CD4-positive, alpha-beta T cell treated with Interleukin-1 beta for 1 hour (primary cell): ENCODE data around the gene IQSEC3.
"Not testable (repeated sequence)": the region's sequence is repeated elsewhere in the genome, so short reads cannot be mapped to it uniquely, and the experiment has no call there.

Source experiments
- DNase-seq, 2 donors: peaks; one replicate each; pipeline ENCODE4 v3.0.0-alpha.2; 2020 to 2022

The IQSEC3 gene

DNA sequence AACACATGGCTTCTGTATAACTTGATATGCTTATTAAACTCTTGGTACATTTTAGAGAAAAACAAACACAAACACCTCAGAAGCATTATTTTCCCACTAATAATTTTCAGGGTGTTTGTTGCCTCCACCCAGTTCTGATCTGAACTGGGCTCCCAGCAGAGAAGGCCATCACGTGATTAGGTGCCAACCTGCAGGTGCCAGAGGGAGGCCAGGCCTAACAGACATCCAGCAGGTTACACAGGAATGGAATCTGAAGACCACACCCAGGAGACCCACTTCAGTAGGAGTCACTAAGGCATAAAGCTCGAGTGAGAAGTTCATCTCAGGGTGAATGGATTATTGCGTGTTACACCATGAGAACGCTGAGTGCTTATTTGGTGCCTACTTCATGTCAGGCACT, 138.5 kb downstream of the IQSEC3 start:
- DNase-seq = no peak

DNA sequence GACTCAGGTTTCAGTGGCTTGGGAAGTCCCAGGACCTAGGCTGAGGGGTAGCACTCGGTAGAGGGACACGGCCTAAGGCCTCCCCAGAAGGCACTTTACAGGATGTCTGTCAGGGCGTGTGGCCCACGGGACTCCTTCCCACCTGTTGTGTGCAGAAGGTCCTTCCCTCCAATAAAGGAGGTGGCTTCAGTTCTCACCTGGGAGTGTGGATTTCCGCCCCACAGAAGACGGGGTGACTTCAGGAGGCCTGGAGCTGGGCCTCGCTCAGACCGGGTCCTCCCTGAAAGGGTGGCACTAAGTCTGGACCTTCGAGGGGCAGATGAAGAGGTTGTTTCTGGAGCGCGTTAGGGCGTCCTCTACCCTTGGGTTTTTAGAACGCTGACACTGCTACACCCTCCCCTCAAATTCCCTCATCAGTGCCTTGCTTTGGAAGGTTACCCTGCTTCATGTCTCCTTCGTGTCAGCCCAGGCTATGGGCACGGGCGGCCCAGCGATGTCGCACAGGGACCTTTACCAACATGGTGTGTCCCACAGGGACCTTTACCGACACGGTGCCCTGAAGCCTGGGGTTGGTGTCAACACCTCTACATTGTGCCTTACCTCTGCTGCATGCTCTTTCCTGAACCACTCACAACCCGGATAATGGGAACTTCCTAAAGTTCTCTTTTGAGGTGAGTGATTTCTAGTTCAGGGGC, 140.3 kb downstream of the IQSEC3 start:
- DNase-seq = no peak

DNA sequence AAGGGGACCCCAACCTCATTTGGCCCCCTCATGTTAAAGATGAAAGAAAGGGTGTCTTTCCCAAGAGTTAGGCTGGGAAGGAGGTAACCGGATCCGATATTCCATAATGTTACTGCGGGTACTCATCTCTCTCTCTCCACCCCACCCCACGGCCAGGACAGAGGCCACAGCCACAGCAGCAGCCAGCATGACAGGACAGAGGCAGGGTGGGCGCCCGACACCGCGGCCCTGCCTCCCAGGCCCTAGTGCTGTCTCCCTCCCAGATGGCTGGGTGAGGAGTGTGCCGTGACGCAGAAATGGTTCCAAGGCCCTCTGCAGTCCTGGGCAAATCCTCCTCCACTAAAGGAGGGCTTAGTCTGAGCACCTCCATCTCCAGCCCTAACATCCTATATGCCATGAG, 141.2 kb downstream of the IQSEC3 start:
- no peak for DNase-seq

DNA sequence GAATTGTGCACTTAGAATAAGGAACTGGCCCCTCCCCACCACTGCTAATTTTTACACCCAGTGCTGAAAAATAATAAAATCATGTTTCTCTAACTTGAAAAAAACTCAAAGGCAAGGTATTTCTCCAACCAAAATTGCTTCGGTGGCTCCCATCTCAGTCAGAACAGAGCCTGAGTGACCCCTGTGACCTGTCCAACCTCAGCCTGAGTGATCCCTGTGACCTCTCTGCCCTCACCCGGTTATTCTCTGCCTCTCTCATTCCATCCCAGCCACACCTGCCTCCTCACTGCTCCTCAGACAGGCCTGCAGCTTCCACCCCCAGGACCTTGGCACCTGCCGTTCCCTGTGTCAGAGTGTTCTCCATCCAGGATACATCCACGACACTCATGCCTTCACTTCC, 142.2 kb downstream of the IQSEC3 start:
- DNase-seq = no peak

DNA sequence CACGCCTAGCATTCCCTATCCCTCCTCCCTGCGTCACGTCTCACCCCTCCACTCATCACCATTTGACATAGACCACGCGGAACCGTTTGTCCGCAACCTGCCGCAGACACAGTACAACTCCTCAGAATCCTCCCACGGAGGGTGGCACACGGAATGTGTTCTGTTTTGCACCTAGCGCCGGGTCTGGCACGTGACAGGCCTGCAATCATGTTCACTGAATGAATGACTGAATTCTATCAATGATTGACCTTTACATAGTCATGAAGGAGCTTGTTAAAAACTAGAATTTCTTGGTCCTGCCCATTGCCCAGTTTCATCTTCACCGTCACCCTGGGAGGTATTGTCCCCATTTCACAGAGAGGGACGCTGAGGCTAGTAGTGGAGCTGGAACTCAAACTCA, 142.7 kb downstream of the IQSEC3 start:
- no peak for DNase-seq

DNA sequence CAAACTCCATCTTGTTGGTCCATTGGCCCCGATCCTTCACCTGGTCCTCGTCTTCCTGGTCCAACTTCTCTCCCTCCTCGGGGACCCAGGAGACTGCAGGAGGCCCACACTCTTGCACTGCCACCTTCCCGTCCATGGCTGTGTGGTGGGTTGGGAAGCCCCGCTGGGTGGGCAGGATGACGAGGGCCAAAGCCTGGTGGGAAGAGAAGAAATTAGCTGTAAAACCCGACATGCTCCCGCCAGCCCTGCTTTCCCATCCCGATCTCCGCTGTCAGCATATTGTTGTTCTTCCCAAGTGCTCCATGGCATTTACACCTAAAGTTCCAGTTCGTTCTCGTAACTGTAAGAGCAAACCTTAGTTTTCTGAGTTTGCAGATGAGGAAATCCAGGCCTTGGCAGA, 143.3 kb downstream of the IQSEC3 start:
- no peak for DNase-seq

DNA sequence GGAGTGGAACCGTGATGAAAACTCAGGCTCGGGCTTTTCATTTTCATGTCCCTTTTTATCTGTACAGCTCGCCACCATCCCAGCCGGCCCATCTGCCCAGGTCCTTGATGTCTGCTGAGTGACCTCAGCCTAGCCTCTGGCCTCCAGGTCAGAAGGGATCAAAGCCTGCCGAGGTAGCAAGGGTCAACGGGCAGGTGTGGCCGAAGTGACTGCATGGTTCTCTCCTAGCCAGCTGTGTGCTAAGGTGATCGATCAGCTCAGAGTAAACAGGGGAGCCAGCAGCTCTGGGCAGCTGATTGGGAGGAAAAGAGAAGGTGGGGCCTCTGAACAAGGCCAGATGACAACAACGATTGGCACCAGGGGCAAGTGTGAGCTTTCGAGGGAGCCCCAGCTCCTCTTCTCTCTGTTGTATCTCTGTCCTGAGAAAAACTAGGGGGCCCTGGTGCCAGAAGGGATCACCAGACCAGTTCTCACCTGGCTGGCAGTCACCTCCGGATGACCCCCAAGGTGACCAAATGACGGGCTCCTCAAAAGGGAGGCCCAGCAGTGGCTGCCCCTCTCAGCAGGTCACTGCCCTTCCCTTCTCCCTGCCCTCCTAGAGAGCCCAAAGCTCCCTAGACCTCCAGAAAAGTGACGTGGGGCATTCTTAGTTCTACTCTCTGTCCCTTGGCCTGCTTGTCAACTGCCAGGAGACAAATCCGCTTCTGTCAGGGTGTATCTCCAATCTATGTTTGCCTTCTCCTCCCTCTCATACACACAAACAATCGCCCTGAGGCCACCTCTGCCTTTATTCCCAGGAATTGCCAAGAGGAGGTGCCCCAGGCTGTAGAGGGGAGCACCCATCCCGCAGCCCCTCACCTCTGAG, 143.9 kb downstream of the IQSEC3 start:
- DNase-seq = no peak

DNA sequence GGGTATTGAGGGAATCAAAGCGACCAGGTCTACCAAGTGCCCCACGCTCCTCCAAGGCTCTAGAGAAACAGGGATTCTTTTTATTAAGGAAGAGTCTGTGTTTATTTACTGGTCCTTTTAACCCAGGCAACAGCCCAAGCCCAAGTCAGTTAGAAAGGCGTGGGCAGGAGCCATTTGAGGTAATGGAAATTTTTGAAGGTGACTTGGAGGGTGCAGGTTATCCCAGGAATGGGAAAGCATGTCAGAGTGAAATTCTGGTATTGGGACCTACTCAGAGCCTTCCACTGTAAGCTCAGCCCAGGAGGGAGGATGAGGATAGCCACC, 144.5 kb downstream of the IQSEC3 start:
- no peak for DNase-seq

DNA sequence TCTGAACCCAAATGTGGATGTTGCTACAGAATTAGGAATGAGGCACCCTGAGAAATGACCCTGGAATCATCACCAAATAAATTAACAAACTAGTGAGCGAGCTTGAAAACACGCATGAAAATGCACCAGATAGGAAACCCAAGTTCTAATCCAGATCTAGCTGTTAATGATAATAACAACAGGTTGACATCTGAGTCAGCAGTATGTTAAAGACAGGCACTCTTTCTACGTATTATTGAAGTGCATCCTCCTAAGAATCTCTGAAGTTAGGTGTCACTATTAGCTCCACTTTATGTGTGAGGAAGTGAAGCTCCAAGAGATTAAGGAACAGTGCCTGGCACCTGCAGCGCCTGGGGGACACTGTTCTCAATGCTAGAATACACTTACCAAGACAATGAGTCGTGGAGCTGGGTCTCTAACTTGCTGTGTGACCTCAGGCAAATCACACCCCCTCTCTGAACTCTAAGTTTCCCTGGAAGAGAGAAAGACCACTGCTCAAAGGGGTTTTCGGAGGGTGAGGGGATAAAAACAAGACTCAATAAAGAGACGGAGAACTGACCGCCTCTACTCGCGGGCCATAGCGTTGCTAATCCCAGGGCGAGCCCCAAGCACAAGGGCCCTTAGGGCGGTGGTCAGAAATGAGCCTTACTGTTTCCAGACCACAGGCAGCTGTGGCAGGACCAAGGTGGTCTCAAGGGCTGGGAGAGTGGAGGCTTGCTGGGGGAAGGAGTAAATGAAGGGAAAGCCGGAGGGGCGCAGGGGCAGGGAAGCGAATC, 145.3 kb downstream of the IQSEC3 start:
- DNase-seq = no peak

DNA sequence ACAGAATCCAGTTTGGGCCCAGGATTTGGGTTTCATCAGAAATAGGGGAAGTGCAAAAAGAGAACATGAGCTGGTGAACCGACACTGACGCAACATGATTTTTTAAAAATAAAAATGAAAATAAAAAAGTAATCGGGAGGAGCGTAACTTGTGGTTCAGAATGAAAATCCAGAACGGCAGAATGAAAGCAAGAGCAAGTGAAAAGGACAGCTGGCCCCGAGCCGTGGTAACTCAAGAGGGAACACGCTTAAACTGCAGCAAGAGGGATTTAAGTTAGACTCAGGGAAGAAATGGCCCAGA, 145.8 kb downstream of the IQSEC3 start:
- DNase-seq = no peak

DNA sequence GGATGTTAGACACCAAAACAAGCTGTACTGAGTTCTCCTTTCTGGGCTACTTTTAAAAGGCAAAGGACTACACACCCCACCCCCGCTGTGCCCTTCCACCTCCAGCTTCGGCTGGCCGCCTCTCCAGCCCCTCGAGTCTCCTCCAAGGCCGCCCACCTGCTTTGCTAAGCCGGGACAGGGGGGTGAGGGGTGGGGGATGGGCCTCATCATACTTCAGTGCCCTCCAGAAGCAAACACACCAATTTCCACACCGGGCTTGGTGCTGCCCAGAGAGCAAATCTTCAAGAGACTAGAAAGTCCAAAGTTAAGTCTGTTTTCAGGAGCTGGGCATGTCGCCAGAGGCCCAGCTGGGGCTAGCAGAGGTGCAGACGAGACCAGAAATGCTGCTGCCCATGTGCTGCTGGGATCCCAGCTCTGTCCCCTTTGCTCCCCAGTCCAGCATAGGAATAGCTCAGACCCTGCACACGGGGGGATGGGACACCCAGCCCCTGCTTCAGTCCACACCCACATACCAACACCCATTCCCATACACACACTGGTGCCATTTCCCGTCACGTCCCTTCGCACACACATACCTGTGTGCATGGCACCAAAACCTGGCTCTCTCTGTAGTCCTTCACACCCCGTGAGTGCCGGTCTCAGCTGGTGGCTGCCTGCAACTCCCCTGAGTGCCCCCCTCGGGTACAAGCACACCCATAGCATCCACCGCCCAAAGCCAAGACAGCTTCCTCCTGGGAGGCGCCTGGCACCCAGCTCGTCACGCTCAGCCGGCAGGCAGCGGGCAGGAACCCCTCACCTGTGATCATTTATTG, 146.4 kb downstream of the IQSEC3 start:
- no peak for DNase-seq

DNA sequence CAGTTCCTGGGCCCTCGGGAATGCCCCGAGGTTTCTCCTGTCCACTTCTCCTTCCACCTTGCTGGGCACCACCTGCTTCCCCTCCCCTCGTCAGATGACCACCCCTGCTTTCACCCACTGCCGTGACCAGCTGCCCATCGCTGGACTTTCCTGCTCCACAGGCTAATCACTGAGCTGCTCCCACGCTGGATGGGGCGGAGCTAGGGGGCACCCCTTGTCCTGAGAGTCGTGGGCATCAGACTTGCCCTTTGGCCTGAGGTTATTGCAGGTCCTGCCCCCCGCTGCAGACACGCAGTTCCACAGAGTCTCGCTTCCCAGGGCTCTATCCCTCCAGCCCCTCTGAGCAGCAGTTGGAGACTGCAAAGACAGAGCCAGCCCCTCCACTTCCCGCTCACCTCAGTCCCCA, 147.0 kb downstream of the IQSEC3 start:
- no peak for DNase-seq

DNA sequence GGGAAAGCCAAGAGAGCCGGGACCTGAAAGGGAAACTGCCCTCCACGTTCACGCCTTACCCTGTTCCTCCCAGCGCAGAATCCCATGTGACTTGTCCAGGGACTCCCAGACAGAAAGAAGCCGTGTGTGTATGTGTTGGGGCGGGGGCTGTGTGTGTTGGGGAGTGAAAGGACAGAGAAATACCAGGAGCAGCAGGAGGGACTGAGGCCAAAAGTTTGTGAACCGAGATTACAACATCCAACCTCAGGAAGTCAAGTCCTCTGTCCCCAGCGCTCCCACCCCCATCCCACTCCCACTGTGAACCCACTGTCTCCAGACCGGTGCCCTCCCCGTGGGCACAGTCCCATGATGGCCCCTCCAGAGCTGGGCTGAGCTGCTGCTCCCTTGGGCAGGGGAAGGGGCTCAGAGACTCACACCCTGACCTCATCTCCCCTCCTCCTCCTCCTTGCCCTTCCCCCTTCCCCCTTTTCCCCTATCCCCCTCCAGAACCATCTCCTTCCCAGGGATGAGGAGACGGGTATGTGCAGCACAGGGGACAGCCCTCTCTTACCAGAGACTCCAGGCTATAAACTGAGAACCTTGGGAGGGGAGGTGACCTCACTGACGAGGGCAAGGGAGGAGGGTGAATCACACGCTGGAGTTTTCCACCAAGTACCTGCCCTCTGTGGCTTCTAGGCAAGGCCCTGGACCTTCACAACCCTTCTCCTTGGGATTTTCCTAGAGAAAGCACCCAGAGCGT, 147.6 kb downstream of the IQSEC3 start, which contains the start of gene SLC6A12:
SLC6A12 (minus strand) TSS at position 155 of the 739 bp plus-strand sequence. CDS start 4,171 bp downstream, outside the sequence.
- no peak for DNase-seq

DNA sequence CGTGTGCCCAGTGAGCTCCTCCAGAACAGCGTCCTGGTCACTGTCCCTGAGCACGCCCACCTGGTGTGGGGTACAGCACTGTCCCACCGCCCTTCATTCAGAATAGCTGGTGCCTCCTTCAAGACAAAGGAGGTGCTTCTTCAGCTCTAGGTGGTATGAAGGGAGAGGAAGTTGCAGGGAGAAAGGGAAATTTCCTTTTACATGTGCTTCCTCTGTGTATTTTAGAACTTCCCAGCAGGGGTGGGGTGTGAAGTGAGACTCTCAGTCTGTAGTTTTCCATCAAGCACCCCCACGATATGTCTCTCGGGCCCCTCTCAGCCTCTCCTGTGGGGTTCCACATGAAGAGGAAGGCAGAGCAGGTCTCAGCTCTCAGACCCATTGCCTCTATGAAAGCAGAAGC, 148.5 kb downstream of the IQSEC3 start:
- DNase-seq = no peak

DNA sequence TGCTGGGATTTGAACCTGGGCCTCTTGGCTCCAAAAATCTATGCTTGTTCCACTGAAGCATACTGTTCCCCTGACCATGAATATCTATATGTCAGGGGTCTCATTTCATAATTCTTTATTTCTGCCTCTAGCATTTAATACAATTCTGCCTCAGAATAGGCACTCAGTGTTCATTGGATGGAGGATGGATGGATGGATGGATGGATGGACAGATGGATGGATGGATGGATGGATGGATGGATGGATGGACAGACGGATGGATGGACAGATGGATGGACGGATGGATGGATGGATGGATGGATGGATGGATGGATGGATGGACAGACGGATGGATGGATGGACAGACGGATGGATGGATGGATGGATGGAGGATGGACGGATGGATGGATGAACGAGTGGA, 150.5 kb downstream of the IQSEC3 start:
- not testable (repeated sequence) for DNase-seq

DNA sequence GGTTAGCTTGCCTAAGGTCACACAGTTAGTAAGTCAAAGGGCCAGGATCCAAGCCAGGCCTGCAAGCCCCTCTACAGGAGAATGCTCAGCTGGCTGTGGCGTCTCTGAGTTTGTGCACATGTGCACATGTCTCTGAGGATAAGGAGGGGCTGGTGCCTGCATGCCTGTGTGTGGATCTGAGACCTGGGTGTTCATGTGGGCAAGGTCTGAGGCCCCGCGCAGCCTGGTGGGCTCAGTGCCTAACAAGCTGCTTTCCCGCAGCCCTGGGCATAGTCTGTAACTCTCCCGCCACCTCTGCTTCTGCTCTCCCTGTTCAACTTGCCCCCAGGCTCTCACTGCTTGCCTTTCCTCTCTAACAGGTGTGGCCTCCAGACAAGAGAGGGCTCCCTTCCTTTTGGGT, 151.7 kb downstream of the IQSEC3 start:
- no peak for DNase-seq

DNA sequence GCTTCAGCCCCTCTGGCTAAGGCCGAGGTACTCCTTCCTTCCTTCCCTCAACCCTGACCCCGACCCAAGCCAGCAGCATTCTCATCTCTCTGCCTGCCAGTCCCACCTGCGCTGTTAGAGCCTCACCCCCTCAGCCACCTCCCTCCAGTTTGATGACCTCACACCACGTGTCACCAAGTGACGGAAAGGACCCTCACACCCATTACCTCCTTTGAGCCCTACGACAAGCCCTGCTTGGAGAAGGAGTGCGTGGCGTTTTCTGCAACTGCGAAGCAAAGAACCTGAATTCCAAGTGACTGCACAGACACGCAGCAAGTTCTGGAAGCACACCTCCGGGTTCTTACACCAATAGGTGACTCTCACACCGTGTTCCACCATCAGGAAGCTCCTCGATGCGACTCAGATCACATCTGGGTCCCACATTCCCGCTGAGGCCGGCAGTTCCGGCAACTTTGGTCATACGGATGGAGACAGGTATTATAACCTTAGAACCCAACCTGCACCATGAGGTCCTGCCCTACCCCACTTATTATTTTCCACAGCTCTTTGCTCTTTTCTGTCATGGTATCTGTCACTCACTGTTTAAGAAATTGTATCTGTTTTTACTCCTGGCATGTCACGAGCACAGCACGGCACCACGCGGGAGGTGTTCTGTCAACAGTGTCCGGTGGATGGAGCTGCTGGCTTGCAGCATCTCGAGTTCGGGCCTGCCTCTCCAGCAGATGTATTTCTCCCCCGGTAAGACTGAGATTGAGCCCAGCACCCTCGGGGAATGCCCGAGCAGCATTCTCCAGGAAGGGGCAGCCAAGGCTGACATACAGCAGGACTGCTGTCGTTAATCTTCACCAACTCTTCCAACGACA, 152.4 kb downstream of the IQSEC3 start:
- DNase-seq = no peak

DNA sequence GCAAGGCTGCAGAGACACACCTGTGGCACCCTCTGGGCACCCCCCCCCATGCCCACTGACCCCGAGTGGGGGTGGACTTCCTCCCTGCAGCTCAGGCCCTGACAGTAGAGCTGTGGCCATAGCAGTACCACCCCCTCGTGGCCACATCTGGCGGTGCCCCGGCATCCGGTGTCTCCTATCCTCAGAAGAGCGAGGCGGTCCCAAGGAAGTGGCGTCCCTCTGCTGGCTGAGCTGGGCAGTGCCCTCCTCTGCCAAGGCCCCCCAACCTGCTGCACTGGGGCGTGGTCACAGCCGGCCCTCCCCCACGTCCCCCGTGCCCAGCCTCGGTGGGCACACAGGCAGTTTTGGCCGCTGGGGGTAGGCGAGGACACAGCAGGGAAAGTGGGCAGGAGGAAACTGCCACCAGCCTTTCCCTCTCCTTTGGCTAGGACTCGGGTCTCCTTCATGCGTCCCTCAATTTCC, 153.4 kb downstream of the IQSEC3 start:
- peak; percentile 36 to 70 for DNase-seq

DNA sequence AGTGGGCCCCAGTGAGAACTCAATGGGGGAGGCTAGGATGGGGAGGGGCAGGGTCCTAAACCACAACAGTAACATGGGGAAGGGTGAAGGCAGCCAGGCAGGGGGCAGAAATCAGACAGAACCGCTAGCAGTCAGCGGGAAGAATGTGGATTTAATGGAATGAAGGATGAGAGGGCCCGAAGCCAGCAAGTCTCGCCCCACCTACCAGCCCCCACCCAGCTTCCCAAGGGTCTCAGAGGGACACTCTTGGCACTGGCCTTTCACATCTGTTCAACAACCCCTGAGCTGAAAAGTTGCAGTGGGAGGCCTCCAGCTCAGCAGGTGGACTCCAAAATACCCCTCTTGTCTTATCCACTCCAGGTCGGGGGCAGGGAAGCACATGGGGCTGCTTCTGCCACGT, 153.9 kb downstream of the IQSEC3 start:
- no peak for DNase-seq

DNA sequence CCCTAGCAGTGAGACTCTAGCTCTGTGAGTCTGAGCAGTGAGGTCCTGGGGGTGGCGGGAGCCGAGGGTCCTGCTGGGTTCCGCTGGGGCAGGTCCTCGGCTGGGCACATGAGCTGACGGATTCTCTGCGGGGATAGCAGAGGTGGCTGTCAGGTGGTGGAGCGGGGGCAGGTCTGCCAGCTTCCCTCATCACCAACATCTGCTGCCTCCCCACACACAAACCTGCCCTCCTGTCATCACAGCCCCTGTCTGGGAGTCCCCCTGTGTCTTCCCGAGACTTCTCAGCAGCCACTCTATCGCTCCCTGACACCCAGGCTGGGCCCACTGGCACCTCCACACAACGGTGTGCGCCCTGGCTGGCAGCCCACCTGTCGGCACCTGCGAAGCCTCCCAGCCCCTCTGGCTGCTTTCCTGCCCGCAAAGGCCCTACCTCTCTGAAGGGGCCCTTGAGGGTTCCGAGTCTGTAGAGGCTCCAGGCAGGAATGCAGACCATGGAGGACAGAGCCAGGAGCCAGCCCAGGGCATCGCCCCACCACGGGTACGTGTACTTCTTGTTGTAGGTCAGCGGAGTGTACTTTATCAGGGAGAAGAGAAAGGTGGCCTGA, 154.5 kb downstream of the IQSEC3 start:
- DNase-seq = no peak

DNA sequence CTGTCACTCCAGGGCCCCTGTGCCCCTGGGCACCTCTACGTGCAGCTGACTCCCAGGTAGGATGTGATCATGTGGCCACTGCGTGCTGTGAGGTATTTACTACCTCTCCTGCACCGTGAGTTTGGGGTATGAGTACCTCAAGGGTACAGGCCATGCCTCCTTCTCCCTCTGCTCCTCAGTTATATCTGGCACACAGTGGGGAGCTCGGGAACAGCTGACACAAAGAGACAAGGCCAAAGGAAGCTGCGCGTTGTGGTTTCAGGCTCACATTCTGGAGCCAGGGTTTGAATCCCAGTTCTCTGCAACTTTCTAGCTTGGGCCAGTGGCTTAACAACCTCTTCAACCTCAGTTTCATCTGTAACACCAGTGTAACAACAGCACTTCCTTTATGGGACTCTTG, 155.2 kb downstream of the IQSEC3 start:
- DNase-seq = no peak
